GM18505 (cell line): ENCODE measurements around the gene CARD19.

Source experiments
- ATAC-seq: cut with Tn5 transposase; IDR thresholded peaks from one replicate; pipeline ENCODE4 v1.9.1; 2021; ENCODE audit not compliant: unreplicated experiment
- POLR2A ChIP-seq: IDR thresholded peaks from 4 replicates; pipeline ENCODE4 v1.6.1; 2011; ENCODE audit warnings: borderline replicate concordance; ENCODE audit not compliant: insufficient read depth, insufficient read length; ENCODE audit errors: extremely low read depth

The CARD19 gene

DNA sequence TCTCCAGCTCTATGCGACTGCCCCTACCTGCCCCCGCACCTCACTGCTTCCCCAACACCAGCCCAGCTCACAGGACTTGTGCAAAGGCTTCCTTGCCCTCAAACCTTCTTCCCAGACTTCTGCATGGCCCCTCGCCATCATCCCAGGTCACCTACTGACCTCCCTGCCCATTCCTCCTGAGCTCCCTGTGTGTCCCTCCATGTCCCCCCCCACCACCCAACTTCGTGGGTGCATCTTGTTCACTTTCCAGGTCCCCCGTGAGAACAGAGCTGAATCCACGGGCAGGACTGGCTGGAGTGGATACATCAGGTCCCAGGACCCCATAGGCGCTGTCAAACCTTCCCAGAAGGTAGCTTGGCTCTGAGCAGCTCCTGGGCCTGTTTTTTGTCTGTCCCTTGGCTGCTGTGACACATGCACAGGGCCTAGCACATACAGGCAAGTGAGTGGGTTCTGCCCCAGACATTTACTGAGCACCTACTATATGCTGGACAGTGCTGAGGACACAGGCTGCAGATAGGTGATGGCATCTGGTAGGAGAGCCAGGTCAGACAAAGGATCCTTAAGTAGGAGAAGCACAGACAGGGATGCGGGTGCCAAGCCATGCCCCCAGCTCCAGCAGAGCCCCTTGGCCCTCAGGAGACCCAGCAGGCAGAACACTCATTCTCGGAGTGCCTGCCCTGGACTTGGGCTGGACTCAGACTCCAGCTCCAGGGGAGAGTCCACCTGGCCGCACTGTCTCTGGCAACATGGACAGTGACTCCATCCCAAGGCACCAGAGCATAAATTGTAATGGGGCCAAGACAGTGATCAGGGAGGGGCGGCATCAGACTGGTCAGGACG is 23.1 kb downstream of the CARD19 start:
- TF ChIP-seq POLR2A = no peak
- ATAC-seq = no peak

DNA sequence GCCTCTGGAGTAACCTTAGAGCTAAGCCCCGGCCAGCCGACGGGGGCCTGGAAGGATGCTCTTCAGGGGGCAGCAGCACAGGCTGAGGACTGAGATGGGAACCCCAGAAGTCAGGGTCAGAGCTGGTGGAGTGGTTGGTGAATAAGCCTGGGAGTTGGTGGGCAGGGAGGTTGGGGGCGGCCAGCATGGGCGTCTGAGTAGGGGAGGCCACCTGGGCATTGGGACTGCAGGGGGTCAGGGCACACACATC is 23.6 kb downstream of the CARD19 start:
- TF ChIP-seq POLR2A = no peak
- ATAC-seq = no peak

GRCh38 chr9:93119953-93120845 is 24.2 kb downstream of the CARD19 start:
- TF ChIP-seq POLR2A = no peak
- peak; percentile 61 for ATAC-seq

DNA sequence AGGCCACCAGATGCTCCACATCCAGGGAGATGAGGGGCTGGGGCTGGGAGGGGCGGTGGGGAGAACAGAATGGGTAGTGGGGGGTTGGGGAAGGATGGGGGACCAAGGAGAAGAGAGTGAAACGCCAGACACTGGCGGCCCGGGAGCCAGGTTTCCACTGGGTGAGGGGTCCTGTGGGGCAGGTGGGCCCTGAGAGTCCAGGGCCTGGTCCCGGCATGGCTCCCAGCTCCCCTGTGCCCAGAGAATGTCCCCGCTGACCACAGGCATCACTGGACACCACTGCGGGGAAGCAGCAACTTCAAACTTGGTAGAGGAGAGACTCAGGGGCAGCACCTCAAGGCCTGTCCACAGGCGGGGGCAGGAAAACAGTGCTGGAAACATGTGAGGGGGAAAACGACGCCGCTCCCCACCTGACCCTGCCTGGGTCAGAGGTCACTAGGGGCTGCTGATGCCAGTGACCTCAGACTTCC is 24.9 kb downstream of the CARD19 start:
- ATAC-seq = no peak
- no peak for TF ChIP-seq POLR2A

- no peak for ATAC-seq
- TF ChIP-seq POLR2A = no peak
Observed at GRCh38 chr9:93121316-93122241, 25.6 kb downstream of the CARD19 start.

- no peak for TF ChIP-seq POLR2A
- ATAC-seq = no peak
Observed at GRCh38 chr9:93122721-93123221, 26.8 kb downstream of the CARD19 start.

DNA sequence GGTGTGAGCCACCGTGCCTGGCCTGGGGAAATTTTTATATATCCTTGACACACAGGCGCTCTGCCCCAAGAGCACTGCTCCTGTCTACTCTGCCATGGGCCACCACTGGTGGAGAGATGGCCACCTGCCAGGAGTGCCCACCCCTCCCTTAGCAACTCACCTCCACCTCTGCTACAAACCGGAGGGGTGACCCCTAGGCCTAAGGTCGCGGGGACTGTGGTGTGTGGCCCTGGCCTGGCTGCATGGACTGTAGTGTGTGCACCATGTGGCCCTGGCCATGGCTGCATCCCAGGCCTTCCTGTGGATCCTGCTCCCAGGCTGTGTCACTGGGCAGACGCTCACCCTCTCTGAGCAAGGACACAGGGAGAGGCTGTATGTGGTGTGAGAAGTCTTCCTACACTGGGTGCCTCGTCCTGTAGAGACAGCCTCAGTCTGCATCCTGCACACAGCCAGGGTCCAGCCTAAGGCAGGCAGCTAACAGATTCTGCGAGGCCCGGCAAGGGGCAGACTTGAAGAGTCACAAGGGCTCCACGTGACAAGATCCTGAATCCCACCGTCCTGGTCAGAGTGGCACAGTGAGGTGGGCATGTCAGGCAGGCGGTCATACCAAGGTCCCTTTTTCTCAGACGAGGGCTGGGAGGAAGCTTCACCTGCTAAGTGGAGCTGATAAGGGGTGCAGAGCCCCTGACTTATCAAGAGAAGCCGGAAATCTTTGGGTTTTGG is 27.7 kb downstream of the CARD19 start:
- ATAC-seq = no peak
- TF ChIP-seq POLR2A = no peak

DNA sequence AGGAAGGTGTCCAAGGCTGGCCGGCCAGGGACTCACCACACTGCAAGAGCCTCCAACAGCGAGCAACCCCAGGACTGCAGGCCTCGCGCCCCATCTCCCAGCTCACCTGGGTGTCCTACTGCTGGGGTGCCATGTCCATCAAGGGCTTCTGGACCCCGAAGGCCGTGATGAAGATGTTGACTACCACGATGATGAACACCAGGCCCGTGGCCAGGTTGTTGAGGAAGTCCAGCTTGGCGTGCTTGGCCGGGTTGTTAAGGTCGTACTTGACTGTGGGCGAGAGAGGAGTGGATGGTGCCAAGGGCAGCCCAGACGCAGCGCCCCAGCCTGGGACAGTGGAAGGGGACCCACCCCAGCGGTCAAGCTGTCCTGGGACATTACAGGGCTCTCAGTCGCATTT is 28.8 kb downstream of the CARD19 start:
- no peak for ATAC-seq
- TF ChIP-seq POLR2A = no peak

DNA sequence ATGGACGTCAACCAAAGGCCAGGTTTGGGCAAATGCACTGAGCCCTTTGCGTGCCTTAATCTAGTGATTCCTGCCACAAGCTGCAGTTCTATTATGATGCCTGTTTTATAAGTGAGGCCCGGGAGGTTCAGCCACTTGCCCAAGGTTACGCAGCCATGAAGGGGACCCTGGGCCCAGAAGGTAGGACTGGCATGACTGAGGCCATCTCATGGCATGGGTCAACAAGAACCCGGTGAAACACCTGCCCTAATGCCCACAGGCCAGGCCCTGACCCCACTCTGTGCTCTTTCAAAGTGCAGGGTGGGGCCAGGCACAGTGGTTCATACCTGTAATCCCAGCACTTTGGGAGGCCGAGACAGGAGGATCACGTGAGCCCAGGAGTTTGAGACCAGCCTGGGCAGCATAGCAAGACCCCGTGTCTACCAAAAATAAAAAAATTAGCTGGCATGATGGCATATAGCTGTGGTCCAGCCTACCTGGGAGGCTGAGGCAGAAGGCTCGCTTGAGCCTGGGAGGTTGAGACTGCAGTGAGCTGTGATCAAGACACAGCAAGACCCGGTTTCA is 29.4 kb downstream of the CARD19 start:
- TF ChIP-seq POLR2A = no peak

DNA sequence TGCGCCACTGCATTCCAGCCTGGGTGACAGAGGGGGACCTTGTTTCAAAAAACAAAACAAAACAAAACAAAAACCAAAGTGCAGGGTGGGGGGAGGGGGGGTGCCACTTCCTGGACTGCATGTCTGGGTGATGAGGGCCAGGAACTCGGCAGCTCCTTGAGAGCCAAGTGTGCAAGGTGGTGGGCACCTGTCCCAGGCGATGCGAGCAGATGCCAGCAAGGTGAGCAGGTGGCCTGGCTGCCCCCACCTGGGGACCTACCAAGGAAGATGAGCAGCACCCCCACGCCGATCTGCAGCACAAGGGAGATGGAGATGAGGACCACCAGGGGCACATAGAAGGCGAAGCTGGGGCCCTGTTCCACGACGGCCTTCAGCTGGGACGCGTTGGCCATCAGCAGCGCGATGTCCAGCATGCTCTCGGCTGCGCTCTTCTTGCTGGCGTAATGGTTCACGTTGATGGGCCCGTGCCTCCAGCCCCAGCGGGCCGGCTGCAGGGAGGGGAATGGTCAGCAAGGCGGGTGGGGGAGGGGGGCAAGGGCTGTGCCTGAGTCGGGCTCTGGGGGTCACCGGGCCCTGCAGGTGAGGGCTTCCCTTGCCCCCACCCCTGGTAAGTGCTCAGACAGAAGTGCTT is 30.2 kb downstream of the CARD19 start:
- no peak for TF ChIP-seq POLR2A
- ATAC-seq = no peak

More for the DNA sequence above, 29.4 kb downstream of the CARD19 start:
- no peak for ATAC-seq

DNA sequence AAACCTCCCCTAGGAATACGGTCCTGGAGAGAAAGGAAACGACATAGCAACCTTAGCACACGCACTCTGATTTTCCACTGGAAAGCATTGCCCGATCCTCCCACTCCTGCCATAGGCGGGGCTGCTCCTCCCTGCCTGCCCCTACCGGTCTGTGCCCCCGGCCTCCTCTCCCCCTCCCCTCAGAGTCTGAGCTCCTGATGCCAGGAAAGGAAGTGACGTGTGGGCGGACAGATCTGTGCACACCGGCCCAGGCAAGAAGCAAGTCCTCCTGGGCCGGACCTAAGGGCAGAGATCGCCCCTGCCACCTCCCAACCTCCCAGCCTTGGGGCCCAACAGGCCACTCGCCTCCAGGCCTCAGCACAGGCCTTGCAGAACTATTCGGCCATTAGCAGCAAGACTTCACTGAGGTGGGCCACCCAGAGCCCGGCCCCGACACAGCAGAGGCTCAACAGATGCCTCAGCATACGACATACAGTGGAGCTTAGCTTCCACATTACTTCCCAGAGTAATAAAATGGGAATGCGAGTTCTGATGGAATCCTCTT is 30.9 kb downstream of the CARD19 start:
- no peak for ATAC-seq
- no peak for TF ChIP-seq POLR2A
